GM19463 (cell line): ENCODE measurements around the gene FAT2.
"Not testable (repeated sequence)": the region's sequence is repeated elsewhere in the genome, so short reads cannot be mapped to it uniquely, and the experiment has no call there.

Experiments used
- ATAC-seq: cut with Tn5 transposase; IDR thresholded peaks from one replicate; pipeline ENCODE4 v1.9.1; 2021; ENCODE audit warnings: mild to moderate bottlenecking, moderate library complexity; ENCODE audit not compliant: unreplicated experiment

The FAT2 gene

DNA sequence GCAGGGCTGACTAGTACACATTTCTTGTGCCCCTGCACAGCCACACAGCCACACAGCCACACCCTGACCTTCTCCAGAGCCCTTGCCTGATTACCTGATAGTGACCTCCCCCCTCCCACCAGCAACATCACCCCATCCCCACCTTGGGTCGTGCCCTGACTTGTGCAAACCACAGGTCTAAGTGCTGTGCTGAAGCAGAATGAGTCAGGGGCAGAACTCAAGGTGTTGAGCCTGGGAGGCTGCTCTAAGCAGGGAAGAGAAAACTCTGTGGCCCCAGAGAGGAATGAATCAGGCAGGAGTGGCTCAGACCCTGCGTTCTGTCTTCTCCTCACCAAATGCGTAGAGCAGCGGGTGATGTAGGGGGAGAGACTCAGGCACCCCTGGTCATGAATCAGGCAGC lies 24.3 kb upstream of the FAT2 start:
- peak; percentile 39 for ATAC-seq

DNA sequence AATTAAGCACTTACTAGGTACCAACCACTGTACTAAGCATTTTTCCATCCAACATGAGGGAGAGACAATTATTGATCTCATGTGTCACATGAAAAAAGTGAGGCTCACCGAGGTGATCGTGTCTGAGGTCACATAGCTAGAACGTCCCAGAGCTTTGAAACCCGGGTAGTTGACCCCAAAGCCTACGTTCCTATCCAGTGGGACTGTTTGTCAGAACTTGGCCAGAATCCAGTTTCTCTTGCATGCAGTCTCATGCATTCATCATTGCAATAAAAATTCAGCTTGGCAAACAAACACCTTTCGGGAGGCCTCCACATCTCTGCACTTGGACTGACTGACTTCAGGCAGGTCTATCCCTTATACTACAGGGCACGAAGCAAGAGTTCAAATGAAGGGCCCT lies 23.4 kb upstream of the FAT2 start:
- no peak for ATAC-seq

DNA sequence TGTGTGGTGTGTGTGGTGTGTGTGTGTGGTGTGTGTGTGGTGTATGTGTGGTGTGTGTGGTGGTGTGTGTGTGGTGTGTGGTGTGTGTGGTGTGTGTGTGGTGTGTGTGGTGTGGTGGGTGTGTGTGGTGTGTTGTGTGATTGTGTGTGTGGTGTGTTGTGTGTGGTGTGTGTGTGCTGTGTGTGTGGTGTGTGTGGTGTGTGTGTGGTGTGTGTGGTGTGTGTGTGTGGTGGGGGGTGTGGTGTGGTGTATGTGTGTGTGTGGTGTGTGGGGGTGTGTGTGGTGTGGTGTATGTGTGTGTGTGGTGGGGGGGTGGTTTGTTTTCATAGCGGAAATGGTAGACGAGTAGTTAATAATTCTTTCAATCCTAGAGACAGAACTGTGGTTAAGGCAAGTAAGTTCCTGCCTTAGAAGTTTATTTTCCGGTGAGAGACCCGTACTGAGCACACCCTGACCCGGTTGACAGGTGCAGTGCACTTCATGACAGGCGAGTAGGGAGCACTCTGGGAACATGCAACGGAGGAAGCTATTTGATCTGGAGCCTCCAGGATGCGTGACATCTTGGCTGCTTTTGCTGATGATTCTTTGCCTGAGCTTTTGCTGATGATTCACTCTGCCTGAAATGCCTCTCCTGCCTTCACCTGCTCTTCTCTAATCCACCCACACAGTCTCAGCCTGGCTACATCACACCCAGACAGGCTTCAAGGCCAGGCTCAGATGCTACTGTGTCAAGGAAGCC lies 21.7 kb upstream of the FAT2 start:
- peak; percentile 70 for ATAC-seq

DNA sequence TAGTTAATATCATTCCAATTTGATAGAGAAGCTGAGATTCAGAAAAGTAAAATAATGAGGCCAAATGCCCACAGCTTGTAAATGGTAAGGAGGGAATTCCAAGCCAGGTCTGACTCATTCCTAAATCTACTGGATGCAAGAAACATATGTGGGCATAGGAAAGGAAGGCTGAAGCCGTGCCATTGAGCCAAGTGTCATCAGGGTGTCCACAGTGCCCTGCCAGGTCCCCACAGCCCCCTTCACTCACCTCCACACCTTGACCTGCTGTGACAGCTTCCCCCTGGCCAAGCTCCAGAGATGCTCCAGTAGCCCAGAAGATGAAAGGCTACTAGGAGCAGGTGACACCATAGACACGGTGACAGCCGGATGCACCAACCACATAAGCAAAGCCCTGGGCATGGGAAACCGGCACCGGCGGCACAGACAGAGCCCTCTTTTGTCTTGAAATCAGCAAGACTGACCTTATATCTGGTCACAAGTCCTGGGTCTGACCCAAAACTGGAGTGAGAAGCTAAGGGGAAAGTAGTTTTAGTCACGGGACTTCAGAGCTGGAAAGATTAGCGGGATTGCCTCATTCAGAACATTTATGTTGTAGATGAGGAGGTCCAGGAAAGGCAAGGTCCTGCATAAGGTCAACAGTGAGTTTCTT lies 20.1 kb upstream of the FAT2 start:
- ATAC-seq: no peak

DNA sequence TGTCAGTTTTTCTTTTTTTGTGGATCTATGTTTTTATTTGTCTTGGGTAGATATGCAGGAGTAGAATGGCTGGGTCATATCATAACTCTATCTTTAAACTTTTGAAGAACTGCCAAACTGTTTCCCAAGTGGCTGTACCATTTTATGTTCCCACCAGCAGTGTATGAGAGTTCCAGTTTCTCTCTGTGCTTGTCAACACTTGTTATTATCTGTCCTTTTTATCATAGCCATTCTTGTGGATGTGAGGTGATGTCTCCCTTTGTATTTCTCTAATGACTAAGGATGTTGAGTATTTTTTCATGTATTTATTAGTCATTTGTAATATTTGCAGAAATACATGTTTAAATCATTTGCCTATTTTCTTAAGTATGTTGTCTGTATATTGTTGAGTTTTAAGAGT lies 17.4 kb upstream of the FAT2 start:
- ATAC-seq: no peak

DNA sequence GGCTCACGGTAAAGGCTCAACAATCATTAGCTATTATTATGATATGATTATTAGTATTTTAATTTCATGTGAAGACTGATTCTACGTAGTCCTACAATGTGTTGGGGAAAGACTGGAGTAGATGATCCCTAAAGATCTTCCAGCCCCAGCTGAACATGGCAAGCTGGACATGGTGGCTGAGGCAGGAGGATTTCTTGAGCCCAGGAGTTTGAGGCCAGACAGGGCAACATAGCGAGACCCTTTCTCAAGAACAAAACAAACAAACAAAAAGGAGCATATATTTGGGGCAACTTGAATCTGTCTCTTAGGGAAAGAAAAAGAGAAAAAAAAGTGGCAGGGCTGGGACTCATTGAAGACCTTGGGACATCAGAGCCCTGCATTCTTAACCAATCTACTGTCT lies 16.2 kb upstream of the FAT2 start:
- no peak for ATAC-seq

DNA sequence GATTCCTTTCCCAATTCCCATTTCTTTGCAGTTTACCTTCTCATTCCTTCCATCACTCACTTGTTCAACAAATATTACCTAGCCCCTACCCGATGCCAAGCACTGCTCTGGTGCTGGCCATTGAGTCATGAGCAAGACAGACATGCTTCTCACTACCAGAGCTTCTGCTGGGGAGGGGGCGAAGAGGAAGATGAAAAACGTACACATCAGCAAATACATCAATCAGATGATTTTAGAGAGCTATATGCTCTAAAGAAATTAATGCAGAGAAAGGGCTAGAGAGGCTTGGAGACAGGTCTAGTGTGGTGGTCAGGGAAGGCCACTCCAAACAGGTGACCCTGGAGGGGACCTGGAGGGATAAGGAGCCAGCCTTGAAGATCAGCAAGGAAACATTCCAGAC lies 14.4 kb upstream of the FAT2 start:
- no peak for ATAC-seq

DNA sequence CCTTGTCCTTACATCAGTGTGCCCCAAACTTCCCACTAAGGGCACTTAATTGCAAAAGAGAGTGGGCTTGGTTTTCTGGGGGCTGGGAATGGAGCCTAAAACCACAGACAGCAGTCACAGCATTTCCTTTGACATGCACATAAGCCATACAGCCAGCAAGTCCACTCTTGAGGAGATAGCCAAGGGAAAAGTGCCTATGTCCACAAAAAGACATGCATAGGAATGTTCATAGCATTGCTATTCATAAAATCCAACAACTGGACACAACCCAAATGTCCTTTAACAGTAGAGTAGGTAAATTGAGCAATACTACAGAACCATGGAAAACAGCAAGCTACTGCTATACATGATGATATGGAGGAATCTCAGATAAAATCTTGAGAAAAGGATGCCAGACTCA lies 11.7 kb upstream of the FAT2 start:
- no peak for ATAC-seq

DNA sequence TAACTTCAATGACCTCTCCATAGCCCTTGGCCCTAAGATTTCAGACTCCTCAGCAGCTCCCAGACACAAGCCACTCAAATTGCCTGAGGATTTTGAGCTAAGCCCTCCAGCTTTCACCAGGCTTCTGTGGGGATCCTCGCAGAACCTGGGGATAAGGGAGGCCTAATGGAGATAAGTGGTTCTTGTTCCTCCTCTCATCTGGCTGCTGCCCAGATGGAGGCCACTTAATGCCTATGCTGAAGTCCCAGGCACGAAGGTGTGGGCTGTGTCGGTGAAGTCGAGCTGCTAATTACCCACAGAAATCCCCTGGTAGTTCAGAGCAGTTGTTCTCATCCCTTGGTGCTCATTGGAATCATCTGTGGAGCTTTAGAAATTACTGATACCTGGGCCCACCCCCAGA lies 10.3 kb upstream of the FAT2 start:
- ATAC-seq: no peak

DNA sequence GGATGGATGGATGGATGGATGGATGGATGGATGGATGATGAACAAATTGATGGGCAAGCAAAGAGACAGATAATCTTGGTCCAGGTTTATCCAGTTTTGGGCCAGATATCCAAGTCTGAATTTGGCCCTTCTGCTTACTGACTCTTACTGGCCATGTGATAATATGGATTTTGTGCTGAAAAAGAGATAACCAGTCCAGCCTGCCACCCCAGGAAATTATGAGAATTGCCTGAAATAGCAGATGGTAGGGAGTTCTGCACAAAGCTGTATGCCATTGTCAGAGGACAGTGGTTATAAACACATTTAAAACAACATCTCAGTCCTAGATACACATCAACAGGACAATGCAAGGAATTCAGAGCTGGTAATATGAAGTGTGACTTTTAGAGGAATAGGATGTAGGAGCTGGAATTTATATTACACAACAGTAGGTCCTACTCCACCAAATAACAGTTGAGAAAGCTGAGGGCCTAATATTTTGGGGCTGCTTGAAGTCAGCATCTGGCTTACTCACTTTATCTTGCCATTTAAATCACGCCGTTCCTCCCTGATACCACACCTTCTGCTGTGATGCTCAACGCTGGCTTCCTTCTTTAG lies 9.0 kb upstream of the FAT2 start:
- no peak for ATAC-seq

DNA sequence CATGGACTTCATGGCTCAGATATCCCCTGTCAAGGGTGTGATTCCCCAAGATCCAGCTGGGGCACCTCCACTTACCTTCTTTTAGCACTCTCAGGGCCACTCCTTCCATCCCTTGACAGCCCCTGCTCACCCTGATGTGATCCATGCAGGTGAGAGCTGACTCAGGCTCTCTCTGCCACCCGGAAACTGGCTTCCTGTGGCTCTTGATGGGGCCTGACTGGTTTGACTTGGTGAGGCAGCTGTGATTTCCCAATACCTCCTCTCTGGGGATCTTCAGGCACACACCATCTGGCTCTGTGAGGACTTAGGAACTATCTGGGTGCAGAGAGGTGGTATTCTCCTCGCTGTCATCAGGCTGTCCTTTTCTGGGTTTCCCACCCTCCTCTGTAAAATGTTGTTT lies 7.9 kb upstream of the FAT2 start:
- ATAC-seq: no peak

DNA sequence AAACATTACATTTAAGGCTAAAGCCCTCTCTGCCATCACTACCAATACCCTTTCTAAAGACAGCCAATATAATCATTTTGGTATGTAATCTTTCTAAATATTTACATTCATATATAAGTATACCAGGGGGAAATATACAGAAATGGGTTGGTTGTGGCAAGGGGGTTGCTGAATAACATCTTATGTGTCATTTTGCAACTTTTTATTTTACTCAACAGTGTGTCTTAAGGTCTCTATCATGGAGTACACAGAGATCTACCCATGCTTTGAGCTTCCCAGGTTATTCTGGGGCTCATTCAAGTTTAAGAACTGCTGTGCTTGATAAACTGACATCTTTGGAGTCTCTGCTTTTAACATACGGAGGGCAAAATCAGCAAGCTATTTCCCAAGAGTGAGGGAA lies 7.4 kb upstream of the FAT2 start:
- ATAC-seq: no peak

DNA sequence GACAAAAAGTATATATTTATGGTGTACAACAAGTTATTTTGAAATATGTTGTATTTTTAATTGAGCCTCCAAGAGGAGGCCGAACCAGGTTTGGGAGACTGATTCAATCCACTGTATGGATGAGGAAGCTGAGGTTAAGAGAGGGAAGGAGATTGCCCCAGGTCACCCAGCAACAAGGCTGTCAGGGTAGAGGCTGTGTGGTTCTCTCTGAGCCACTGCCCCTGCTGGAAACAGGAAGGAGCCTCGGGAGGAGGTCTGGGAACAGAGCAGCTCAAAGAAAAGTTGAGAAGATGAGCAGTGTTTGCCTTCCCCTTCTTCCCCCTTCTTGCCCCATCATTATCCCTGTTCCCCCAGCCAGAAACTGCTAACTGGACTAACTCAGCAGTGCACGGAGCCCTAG lies 6.6 kb upstream of the FAT2 start:
- no peak for ATAC-seq

DNA sequence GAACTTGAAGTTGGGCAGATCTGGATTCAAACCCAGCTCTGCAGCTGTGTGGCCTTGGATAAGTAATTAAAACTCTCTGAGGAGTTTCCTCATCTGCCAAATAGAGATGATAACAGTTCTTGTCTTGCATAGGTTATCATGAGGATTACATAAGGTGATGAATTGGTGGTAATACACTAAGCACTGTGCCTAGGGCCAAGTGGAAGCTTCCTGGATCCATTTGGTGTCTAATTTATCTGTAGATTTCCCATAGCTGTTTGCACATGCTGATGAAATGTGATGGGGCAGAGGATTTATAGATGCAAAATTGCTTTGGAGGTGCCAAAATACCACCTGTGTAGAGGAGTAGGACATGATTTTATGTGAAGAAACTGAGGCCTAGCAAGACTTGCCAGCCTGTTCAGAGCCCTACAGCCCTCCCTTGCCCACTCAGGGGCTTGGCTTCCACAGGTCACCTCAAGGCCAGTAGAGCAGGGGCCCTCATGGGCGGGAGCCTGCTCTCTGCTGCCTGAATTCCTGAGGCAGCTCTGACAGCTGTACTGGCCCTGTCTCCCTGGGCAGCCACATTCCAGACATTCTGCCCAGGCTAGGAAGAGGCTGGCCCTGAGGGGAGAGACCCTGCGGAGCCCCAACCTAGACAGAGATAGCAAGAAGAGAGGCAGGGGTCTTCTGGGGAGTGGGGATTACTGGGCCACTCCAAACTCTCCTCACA lies 5.9 kb upstream of the FAT2 start:
- no peak for ATAC-seq

DNA sequence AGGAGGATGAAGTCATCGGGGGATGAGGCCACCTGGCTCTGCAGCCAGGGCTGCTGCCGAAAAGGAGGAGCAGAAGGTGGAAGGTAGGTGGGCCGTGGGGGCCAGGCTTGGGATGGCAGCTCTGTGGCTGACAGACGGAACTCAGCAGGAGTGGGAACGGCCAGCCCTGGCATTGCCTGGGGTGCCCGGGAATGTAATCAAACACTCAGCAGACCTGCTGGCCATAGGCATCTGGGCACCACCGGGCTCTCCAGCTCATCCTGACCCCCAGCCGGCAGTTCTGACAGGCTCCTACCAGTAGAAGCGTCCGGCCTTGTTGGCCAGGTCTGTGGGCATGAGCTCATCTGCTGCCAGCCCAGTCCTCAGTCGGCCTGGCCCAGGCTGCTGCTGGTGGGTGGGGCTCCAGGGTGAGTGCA lies 4.3 kb upstream of the FAT2 start:
- ATAC-seq: no peak

DNA sequence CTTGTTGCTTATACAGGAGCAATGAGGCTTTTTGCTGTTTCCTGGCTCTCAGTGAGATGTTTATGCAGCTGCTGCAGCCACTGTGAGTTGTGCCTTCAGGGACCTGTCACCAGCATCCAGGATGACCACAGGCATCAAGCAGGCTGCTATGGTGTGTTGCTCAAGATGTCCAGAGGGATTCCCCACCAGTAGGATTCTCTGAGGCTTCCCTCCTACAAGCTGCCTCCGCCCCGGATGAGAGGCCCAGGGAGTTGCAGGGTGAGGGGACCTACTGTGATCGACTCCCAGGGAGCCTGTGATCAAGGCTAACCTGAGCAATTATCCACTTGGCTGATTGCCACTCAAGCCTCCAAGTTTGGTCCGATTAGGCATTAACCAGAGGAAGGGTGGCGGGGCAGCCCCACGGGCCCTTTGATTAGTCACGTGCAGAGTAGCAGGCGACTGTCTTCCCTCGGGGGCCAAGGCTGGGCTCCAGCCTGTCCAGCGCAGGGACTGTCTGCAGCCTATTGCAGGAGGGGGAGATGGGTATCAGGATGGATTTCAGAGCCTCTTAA lies 1.8 kb upstream of the FAT2 start:
- peak; percentile 91 for ATAC-seq

DNA sequence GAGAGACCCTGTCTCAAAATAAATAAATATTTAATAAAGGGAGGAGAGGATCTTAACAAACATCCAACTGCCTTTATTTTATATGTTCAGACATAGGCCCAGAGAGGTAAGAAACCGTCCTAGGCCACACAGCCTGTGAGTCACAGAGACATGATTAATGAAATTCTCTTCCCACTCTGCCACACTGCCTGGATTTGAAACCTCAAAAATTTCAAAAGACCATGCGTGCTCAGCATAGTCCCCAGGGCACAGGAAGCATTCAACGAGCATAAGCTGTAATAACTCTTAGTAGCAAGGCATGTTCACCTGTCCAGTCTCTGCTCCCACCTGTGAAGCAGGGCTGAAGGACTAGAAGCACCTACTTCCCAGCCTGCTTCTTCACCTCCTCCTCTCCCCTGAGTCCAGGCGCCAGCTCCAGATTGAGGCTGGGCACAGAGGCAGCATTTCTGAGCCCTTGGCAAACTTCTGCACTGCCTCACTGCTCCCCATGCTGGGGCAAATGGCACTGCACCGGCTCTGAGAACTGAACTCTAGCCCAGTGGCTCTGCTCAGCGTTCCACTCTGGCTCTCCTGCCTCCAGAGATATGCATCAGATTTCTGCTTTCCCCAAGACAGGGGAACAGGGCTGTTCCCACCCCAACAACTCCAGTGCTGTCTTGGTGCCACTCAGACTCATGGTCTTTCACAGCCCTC lies 1.1 kb downstream of the FAT2 start:
- ATAC-seq: no peak

DNA sequence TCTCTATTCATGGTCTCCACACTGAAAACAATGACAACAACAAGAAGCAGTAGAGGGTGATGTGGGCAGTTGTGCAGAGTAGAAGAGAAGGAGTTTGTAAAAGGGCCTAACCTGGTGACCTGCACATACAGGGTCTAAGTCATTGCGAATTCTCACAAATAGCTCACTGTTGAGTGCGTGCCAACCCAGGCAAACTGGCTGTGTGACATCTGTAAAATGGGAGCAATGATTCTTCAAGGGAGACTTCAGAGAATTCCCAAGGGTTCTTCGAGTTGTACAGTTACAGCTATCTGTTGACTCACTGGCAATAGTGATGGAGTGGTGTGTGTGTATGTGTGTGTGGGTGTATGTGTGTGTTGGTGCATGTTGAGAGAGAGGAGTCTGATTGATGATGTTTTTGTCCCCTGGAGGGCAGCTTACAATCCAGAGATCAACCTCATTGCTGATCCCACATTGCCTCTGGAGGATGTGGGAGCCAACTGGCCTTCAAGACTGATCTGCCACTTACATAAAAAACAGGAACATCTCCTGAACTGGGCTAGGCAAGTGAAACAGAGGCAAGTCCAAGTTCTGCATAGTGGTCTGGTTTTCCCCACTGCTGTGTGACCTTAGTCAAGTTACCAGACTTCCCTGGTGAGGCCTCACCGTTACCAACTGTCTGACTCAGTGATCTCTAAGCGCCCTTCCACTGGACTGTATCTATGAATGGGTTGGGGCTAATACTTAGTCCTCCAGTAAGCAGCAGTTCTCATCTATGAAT lies 3.2 kb downstream of the FAT2 start:
- ATAC-seq: no peak

DNA sequence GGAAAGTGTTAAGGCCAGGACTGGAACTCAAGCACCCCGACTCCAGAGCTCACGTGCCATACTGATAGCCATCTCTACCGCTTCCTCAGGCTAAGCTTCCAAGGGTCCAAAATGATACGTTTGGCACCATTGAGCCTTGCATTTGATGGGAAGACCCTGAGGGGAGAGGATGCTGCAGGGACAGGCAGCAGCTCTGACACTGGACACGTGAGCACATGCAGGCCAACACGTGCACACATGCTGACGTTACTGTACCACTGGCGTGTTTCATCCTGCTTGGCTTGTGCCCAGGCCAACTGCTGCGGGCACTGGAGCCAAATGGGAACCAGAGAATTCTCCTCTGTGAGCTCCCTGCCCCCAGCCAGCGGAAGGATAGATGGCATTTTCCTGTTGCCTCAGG lies 5.2 kb downstream of the FAT2 start:
- ATAC-seq: no peak

DNA sequence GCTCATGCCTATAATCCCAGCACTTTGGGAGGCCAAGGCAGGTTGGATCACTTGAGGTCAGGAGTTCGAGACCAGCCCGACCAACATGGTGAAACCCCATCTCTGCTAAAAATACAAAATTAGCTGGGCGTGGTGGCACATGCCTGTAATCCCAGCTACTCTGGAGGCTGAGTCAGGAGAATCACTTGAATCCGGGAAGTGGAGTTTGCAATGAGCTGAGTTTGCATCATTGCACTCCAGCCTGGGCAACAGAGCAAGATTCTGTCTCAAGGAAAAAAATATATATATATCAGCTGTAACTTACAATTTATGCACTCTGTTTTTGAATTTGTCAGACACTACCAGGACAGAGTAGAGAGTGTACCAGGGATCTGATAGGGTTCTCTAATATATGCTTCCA lies 5.8 kb downstream of the FAT2 start:
- not testable (repeated sequence) for ATAC-seq
